H9 (cell line): ENCODE measurements around the gene NMRK1. TPM values are rescaled to one million over a fixed set of nuclear protein-coding genes. Genes with fewer than 3 reads are reported as not detected.
A peak's percentile ranks its signal among the peaks of the same experiment; 100 is the strongest.

Experiments used
- DNase-seq: peaks from one replicate; pipeline ENCODE4 v3.0.0-alpha.2; 2017
- H2AFZ ChIP-seq: one replicate; pipeline ENCODE4 v1.6.1; 2013; ENCODE audit warnings: mild to moderate bottlenecking, low read length, control low read depth, moderate library complexity
- H2AK5ac ChIP-seq: 2 replicates; pipeline ENCODE4 v1.6.1; 2013; ENCODE audit warnings: low read length, control low read depth, mixed read lengths; ENCODE audit not compliant: insufficient read length
- H2BK120ac ChIP-seq: one replicate; pipeline ENCODE4 v1.6.1; 2013; ENCODE audit warnings: low read depth, mild to moderate bottlenecking, low read length, control low read depth, inconsistent platforms; ENCODE audit not compliant: poor library complexity, severe bottlenecking
- H2BK12ac ChIP-seq: 2 replicates; pipeline ENCODE4 v1.6.1; 2013; ENCODE audit warnings: low read length, control low read depth, mixed read lengths, low read depth; ENCODE audit not compliant: insufficient read length
- H2BK15ac ChIP-seq: 2 replicates; pipeline ENCODE4 v1.6.1; 2013; ENCODE audit warnings: low read depth, low read length, control low read depth
- H2BK20ac ChIP-seq: one replicate; pipeline ENCODE4 v1.6.1; 2013; ENCODE audit warnings: low read depth, mild to moderate bottlenecking, low read length, control low read depth, inconsistent platforms; ENCODE audit not compliant: poor library complexity, severe bottlenecking
- H2BK5ac ChIP-seq: 2 replicates; pipeline ENCODE4 v1.6.1; 2013; ENCODE audit warnings: low read length, control low read depth, mixed read lengths; ENCODE audit not compliant: insufficient read length
- H3K14ac ChIP-seq: 2 replicates; pipeline ENCODE4 v1.6.1; 2013; ENCODE audit warnings: low read length, control low read depth; ENCODE audit not compliant: insufficient read depth
- H3K18ac ChIP-seq: 2 replicates; pipeline ENCODE4 v1.6.1; 2013; ENCODE audit warnings: low read depth, mild to moderate bottlenecking, mixed read lengths, low read length, control low read depth; ENCODE audit not compliant: insufficient read length
- H3K23ac ChIP-seq: 2 replicates; pipeline ENCODE4 v1.6.1; 2013; ENCODE audit warnings: low read length, control low read depth, mixed read lengths, low read depth; ENCODE audit not compliant: insufficient read length
- H3K23me2 ChIP-seq: 2 replicates; pipeline ENCODE4 v1.6.1; 2013; ENCODE audit warnings: low read depth, mild to moderate bottlenecking, mixed read lengths, low read length, control low read depth; ENCODE audit not compliant: insufficient read length, poor library complexity, severe bottlenecking
- H3K27ac ChIP-seq: 2 replicates; pipeline ENCODE4 v1.5.1; 2013; ENCODE audit warnings: low read length, control low read depth, mixed read lengths, low read depth; ENCODE audit not compliant: insufficient read length
- H3K27me3 ChIP-seq: 2 replicates; pipeline ENCODE4 v1.6.1; 2013; ENCODE audit warnings: low read length, control low read depth, inconsistent platforms; ENCODE audit not compliant: insufficient read depth
- H3K4ac ChIP-seq: 2 replicates; pipeline ENCODE4 v1.6.1; 2013; ENCODE audit warnings: low read depth, mild to moderate bottlenecking, control low read depth, inconsistent platforms, low read length, moderate library complexity
- H3K4me1 ChIP-seq: 2 replicates; pipeline ENCODE4 v1.6.1; 2013; ENCODE audit warnings: low read length, control low read depth, inconsistent platforms; ENCODE audit not compliant: insufficient read depth
- H3K4me2 ChIP-seq: 2 replicates; pipeline ENCODE4 v1.6.1; 2013; ENCODE audit warnings: low read length, control low read depth, mixed read lengths; ENCODE audit not compliant: insufficient read length, insufficient read depth
- H3K56ac ChIP-seq: 2 replicates; pipeline ENCODE4 v1.6.1; 2013; ENCODE audit warnings: low read depth, mild to moderate bottlenecking, mixed read lengths, low read length, control low read depth; ENCODE audit not compliant: insufficient read length
- H3K79me1 ChIP-seq: 2 replicates; pipeline ENCODE4 v1.6.1; 2013; ENCODE audit warnings: low read depth, mild to moderate bottlenecking, moderate library complexity, low read length, control low read depth, inconsistent platforms; ENCODE audit not compliant: insufficient read depth, poor library complexity, severe bottlenecking
- H3K79me2 ChIP-seq: 2 replicates; pipeline ENCODE4 v1.6.1; 2013; ENCODE audit warnings: low read length, control low read depth, inconsistent platforms; ENCODE audit not compliant: insufficient read depth
- H3K9ac ChIP-seq: 2 replicates; pipeline ENCODE4 v1.6.1; 2013; ENCODE audit warnings: low read length, control low read depth, mixed read lengths; ENCODE audit not compliant: insufficient read length; ENCODE audit errors: extremely low read depth
- H3K9me3 ChIP-seq: one replicate; pipeline ENCODE4 v1.6.1; 2013; ENCODE audit warnings: low read depth, low read length, inconsistent platforms; ENCODE audit not compliant: control insufficient read depth
- H3T11ph ChIP-seq: one replicate; pipeline ENCODE4 v1.6.1; 2013; ENCODE audit warnings: mild to moderate bottlenecking, low read length, control low read depth, inconsistent platforms
- H4K20me1 ChIP-seq: one replicate; pipeline ENCODE4 v1.6.1; 2013; ENCODE audit not compliant: control insufficient read depth, insufficient read length, insufficient read depth
- H4K5ac ChIP-seq: 2 replicates; pipeline ENCODE4 v1.6.1; 2013; ENCODE audit warnings: low read depth, mild to moderate bottlenecking, mixed read lengths, low read length, control low read depth; ENCODE audit not compliant: insufficient read length
- H4K8ac ChIP-seq: replicated peaks from 2 replicates; pipeline ENCODE4 v1.6.1; 2013; ENCODE audit warnings: low read length, control low read depth, mixed read lengths, low read depth; ENCODE audit not compliant: insufficient read length
- H4K91ac ChIP-seq: 2 replicates; pipeline ENCODE4 v1.6.1; 2013; ENCODE audit warnings: low read depth, mild to moderate bottlenecking, moderate library complexity, mixed read lengths, low read length, control low read depth; ENCODE audit not compliant: insufficient read length
- H3K27ac Mint-ChIP-seq, 3 experiments: 2 replicates in 2 of 3; 3 replicates in 1 of 3; pipeline ENCODE4 v1.8.0; 2020 to 2021; ENCODE audit warnings: mixed read lengths in 3 of 3, mild to moderate bottlenecking in 1 of 3, moderate library complexity in 1 of 3
- H3K27me3 Mint-ChIP-seq: 2 replicates; pipeline ENCODE4 v1.8.0; 2021; ENCODE audit warnings: low read depth, mild to moderate bottlenecking, moderate library complexity, mixed read lengths
- H3K36me3 Mint-ChIP-seq, 3 experiments: 2 replicates in 2 of 3; 3 replicates in 1 of 3; pipeline ENCODE4 v1.8.0; 2020 to 2021; ENCODE audit warnings: low read depth in 3 of 3, mixed read lengths in 3 of 3; ENCODE audit not compliant: insufficient read depth in 1 of 3
- H3K4me1 Mint-ChIP-seq, 2 experiments: 2 replicates each; pipeline ENCODE4 v1.8.0; 2020; ENCODE audit warnings: mixed read lengths in 2 of 2
- H3K4me3 Mint-ChIP-seq, 2 experiments: 2 replicates in 1 of 2; 3 replicates in 1 of 2; pipeline ENCODE4 v1.8.0; 2020 to 2021; ENCODE audit warnings: mild to moderate bottlenecking in 2 of 2, mixed read lengths in 2 of 2, moderate library complexity in 1 of 2
- H3K9me3 Mint-ChIP-seq, 2 experiments: 2 replicates in 1 of 2; 3 replicates in 1 of 2; pipeline ENCODE4 v1.8.0; 2020; ENCODE audit warnings: mild to moderate bottlenecking in 2 of 2, mixed read lengths in 2 of 2, moderate library complexity in 1 of 2
- WGBS: extraction: QIAGEN DNeasy Blood & Tissue Kit; methylation state at CpG from one replicate; pipeline ENCODE4 v1.1.7; 2013; ENCODE audit warnings: missing lambda C conversion rate, low lambda C conversion rate, mixed read lengths; ENCODE audit not compliant: insufficient read length; ENCODE audit errors: extremely low coverage; 5-methylcytosine and 5-hydroxymethylcytosine counted together
- total RNA-seq: library from RNA; stranded (reverse); gene quantifications from 2 replicates; pipeline ENCODE4 v1.2.1, GENCODE V29; 2021
- TF ChIP-seq, protein P1 (sequence below): fragments of 200-600 bp; sonication (generic); conservative IDR thresholded peaks from 3 replicates; pipeline ENCODE4 v1.8.0; 2021; ENCODE audit warnings: antibody characterized with exemption, mild to moderate bottlenecking

NMRK1 gene
- total RNA-seq, 1 experiment from 2014 or later, result 3.0 TPM

DNA sequence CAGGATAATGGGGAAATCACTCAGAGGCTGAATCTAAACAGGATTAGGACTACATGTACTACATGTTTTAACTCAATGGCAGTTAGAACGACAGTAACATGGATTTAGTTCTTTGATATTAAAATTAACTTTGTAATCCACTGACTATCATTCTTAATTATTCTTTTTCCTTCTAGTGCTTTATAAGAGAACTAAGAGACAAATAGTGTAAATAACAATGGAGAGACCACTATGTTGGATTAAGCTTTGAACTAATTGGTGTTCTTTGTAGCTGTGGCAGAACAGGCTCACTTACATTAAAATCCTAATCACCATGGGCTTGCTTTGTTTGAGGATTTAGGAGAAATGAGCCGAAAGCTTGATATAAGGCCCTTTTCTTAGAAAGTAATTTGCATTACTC lies 18.8 kb downstream of the NMRK1 start:
- Histone ChIP-seq H3K79me2 (no peaks in the 10 kb centered on the region), H3K18ac (no peak overlapping the region), H3K4ac (no peak overlapping the region), H3K4me2 (no peak overlapping the region), H2BK12ac (no peak overlapping the region), H3K27ac (no peak overlapping the region), H2BK5ac (no peak overlapping the region), H3K23me2 (no peaks in the 10 kb centered on the region), H4K5ac (no peak overlapping the region), H4K91ac (no peak overlapping the region), H3K79me1 (no peaks in the 10 kb centered on the region), H3K9ac (no peak overlapping the region), H4K8ac (no peak overlapping the region), H3K9me3 (no peaks in the 10 kb centered on the region), H3T11ph (no peak overlapping the region), H2AFZ (no peak overlapping the region), H2BK120ac (no peak overlapping the region), H3K23ac (no peak overlapping the region), H3K4me1 (no peaks in the 10 kb centered on the region), H3K14ac (no peak overlapping the region), H3K56ac (no peak overlapping the region), H2BK20ac (no peak overlapping the region), H2BK15ac (no peak overlapping the region), H2AK5ac (no peak overlapping the region), H3K27me3 (no peaks in the 10 kb centered on the region), H4K20me1 (peaks cover 3% of the 10 kb centered on the region)
- WGBS, result no CpG with 5 or more reads among the region's 2 CpGs
- Mint-ChIP-seq H3K9me3 (no peaks in the 10 kb centered on the region), H3K4me1 (peaks cover 30 to 42% of the 10 kb centered on the region in 2 experiments), H3K27me3 (no peaks in the 10 kb centered on the region), H3K4me3 (no peak overlapping the region), H3K36me3 (no peaks in the 10 kb centered on the region), H3K27ac (peak overlapping the region in 2 of 3 experiments; percentile 30 to 71; a peak in 3 of 7 replicates)
- TF ChIP-seq, protein P1, sequence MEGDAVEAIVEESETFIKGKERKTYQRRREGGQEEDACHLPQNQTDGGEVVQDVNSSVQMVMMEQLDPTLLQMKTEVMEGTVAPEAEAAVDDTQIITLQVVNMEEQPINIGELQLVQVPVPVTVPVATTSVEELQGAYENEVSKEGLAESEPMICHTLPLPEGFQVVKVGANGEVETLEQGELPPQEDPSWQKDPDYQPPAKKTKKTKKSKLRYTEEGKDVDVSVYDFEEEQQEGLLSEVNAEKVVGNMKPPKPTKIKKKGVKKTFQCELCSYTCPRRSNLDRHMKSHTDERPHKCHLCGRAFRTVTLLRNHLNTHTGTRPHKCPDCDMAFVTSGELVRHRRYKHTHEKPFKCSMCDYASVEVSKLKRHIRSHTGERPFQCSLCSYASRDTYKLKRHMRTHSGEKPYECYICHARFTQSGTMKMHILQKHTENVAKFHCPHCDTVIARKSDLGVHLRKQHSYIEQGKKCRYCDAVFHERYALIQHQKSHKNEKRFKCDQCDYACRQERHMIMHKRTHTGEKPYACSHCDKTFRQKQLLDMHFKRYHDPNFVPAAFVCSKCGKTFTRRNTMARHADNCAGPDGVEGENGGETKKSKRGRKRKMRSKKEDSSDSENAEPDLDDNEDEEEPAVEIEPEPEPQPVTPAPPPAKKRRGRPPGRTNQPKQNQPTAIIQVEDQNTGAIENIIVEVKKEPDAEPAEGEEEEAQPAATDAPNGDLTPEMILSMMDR, result no peak
- no peak for DNase-seq
